GM18508 (cell line): ENCODE results near the gene OPALIN.
"Not testable (repeated sequence)": the region's sequence is repeated elsewhere in the genome, so short reads cannot be mapped to it uniquely, and the experiment has no call there.

Source experiments
- ATAC-seq: cut with Tn5 transposase; IDR thresholded peaks from one replicate; pipeline ENCODE4 v1.9.1; 2021; ENCODE audit warnings: moderate number of reproducible peaks; ENCODE audit not compliant: insufficient read depth, unreplicated experiment

The OPALIN gene

DNA sequence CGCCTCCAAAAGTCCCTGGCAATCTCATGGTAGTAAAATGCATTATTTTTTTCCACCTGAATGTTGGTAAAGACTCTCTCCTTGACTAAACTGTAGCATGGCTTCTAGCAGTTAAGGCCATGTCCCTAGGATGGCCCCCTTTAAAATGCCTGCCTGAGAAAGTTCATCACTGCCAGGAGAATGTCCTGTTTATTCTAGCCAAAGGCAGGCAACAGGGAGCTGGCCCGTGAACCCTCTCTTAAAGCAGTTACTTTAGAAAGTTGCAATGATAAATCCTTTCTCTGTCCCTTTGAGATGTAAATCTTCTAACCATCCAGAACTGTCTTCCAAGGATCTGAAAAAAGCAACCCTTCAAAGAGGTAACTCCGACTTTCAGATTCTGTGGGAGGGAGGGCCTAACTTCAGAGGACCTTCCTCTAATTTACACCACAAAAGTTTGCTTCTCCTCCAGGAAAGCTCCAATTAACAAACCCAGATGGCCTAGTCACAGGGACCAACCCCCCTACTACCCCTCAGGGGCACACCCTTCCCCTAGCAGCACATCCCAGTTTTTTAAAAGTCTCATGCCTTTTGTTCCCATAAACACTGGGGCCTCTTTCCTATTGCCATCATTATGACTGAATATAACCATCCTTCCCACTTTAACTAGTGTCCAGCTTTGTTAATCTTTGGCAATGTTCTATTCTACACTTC, 49.0 kb downstream of the OPALIN start:
- ATAC-seq: no peak

DNA sequence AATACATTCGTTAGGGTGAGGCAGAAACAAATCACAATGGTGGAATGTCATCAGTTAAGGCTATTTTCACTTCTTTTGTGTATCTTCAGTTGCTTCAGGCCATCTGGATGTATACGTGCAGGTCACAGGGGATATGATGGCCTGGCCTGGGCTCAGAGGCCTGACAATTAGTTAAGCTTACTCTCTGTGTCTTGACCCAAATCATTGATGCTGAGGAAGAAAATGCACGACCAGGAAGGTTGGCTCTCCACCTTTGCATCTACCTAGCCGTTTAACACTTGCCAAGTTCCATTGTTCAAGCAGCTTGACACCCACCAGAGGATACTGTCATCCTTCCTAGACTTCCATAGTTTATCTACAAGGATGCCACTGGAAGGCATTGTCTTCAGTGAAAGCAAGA, 49.9 kb downstream of the OPALIN start:
- not testable (repeated sequence) for ATAC-seq

DNA sequence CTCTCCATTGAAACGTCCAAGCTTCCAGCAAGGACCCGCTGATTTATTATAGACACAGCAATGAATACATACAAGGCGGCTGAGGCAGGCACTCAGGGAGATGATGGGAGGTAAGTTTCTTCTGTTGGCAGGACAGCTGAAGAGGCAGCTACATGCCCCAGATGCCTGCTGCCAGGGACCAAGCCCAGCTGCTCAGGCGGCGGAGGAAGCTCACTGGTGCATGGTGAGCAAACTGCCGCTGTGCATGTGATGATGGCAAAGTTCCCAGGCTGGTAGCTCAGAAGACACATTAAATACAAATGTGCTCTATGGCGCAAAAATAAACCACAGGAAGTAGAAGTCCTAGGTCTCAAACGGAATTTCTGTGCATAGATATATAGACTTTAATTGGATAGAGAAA, 52.3 kb downstream of the OPALIN start:
- ATAC-seq: no peak

DNA sequence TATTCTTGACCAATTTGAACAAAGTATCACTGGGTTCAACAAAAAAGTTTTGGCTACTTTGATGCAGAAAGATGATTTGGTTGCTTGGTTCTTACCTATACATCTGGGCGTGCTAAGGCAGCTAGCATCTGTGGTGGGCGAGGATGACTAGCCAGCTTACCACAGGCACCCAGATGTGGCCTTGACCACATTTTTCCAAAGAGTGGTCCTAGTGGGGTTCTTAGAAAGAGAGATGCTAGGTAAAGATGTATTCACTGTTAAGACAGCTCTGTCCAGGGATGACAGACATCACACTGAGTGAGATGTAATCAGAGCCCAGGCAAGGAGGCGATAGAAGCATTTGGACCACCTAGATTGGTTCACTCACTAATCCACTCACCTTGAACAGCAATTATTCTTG, 53.8 kb downstream of the OPALIN start:
- no peak for ATAC-seq

DNA sequence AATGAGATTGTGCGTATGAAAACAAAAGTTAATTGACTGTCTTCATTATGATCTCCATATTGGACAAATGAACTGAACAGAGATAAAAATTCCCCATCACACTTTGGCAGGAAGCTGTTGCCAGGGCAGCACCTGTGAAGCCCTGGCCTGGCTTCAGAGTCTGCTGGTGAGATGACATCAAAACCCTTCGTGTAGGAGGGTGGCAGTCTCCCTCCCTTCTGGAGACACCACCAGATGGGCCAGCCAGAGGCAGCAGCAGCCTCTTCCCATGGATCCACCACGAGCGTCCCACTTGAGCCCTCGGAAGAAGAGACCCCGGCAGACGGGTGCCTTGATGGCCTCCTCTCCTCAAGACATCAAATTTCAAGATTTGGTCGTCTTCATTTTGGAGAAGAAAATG, 54.6 kb downstream of the OPALIN start, which contains the start of gene DNTT:
Gene DNTT, plus strand, starts transcription at position 205 of the 400 bp plus-strand sequence. Its CDS starts 64 bp downstream, at position 269.
- ATAC-seq: no peak

DNA sequence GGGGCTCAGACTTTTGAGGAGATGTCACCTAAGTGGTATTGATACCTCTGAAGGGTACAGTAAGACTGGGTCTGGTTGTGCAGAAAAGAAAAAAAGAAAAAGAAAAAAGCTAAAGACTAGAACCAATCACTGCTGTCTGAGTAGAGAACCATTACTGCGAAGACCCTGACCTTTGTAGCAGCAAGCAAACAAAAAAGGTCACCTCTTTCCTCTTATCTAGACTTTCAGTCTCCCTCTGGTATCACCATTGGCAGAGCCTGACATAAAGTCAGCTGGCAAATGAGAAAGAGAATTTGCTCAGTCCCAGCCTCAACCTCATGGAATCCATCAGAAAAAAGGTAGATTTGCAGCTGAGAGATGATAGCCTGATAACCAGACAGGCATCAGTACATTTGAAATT, 57.2 kb downstream of the OPALIN start:
- ATAC-seq: no peak

DNA sequence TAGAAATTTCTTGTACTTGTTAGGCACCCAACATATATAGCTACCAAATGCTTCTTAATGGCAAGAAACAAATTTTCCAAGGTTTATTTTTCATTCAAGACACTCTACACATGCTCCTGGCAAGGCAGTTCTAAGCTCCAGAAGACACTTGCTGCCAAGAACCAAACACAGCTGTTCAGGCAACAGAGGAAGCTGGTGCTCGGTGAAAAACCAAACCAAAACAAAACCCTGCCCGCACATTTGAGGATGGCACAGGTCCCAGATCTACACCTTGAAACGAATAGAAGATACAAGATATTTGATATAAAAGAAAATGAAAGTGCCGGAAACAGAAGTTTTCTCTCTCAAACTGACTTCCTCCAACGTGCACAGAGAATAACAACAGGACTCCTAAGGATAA, 59.4 kb downstream of the OPALIN start:
- no peak for ATAC-seq

DNA sequence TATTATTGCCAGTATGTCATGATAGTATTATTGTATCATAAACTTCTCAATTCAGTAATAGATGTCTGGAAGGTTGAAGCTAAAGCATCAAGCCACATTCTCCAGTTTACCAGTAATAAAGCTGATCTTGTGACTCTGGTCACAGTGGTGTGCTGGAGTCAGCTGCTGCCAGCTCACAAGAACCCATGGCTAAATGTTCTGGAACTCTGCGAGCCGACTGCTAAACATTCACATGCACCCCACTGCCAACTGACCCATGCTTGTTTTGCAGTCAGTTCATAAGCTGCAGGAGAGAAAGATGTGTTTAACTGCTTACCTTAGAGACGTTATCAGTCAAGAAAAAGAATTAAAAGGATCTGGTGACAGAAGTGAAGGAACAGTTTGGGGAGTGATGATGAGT, 60.4 kb downstream of the OPALIN start:
- no peak for ATAC-seq

DNA sequence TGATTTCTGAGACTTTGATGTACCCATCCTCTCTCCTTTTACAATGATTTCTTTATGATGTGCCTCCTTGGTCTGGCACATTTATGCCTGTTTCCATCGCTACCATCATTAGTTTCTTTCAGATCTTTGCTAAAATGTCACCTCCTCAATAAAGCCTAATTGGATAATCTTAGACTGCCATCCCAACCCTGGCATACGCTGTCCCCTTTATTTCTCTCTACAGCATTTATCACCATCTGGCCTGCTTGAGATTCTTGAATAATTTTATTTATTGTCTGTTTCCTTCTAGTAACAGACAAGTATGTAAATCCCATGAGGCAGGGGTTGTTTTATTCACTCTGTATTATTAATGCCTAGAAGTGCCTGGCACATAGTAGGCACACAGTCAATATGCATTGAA, 61.3 kb downstream of the OPALIN start:
- ATAC-seq: no peak

DNA sequence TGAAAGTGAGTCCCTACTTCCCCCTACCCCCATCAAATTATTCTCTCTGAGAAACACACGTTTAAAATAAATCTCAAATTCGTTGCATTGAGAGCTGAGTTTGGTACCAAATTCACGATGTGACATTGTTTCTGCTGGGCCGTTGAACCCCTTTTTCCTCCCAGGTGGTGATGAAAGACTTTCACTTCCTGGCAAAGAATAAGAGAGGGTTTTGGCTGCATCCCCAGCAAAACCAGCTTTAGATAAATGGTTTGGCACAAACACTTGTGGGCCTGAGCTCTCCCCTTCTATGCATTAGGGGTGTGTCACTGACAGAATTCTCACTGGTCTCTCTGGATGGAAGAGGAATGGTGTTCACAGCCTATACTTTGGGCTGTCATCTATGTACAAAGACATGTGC, 63.3 kb downstream of the OPALIN start:
- ATAC-seq: no peak
